ENCODE data around the gene NEK6. TPM values are rescaled to one million over a fixed set of nuclear protein-coding genes. Genes with fewer than 3 reads are reported as not detected.

Gene NEK6
- total and polyA plus RNA-seq, 8 donors, result 38.4 to 132 (median 45.0) TPM

DNA sequence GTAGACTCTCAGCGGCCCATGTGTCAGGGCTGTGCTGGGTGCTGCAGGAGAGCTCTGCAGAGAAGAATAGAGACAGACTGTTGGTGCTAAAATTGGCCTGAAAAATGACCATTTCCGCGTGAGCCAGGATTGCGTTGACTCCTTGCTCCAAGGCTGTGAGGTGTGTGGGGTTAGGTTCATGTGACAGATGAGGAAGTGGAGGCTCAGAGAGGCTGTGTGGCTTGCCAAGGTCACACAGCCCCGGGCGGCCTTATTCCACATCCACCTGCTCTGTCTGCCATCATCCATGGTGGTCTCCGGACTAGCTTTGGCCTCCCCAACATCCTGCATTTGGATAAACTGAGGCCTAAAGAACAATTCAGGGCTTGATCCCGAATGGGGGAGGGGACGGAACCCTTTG, 15.2 kb downstream of the NEK6 start:
- intact Hi-C loops (cut with DNase I), result no loop called here
- Histone ChIP-seq H3K9me3 (no peaks in the 10 kb centered on the region), H3K4me1 (peaks cover 30 to 97% of the 10 kb centered on the region in 2 donors), H3K27ac (peak overlapping the region in 1 of 2 donors; percentile 0), H3K4me3 (no peak overlapping the region), H3K36me3 (peaks cover 0 to 29% of the 10 kb centered on the region in 2 donors), H3K27me3 (no peaks in the 10 kb centered on the region)
- no peak for ATAC-seq
- DNase-seq, result no peak
- TF ChIP-seq, protein P1, sequence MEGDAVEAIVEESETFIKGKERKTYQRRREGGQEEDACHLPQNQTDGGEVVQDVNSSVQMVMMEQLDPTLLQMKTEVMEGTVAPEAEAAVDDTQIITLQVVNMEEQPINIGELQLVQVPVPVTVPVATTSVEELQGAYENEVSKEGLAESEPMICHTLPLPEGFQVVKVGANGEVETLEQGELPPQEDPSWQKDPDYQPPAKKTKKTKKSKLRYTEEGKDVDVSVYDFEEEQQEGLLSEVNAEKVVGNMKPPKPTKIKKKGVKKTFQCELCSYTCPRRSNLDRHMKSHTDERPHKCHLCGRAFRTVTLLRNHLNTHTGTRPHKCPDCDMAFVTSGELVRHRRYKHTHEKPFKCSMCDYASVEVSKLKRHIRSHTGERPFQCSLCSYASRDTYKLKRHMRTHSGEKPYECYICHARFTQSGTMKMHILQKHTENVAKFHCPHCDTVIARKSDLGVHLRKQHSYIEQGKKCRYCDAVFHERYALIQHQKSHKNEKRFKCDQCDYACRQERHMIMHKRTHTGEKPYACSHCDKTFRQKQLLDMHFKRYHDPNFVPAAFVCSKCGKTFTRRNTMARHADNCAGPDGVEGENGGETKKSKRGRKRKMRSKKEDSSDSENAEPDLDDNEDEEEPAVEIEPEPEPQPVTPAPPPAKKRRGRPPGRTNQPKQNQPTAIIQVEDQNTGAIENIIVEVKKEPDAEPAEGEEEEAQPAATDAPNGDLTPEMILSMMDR (IDR thresholded peaks at IDR 0.05), result no peak

DNA sequence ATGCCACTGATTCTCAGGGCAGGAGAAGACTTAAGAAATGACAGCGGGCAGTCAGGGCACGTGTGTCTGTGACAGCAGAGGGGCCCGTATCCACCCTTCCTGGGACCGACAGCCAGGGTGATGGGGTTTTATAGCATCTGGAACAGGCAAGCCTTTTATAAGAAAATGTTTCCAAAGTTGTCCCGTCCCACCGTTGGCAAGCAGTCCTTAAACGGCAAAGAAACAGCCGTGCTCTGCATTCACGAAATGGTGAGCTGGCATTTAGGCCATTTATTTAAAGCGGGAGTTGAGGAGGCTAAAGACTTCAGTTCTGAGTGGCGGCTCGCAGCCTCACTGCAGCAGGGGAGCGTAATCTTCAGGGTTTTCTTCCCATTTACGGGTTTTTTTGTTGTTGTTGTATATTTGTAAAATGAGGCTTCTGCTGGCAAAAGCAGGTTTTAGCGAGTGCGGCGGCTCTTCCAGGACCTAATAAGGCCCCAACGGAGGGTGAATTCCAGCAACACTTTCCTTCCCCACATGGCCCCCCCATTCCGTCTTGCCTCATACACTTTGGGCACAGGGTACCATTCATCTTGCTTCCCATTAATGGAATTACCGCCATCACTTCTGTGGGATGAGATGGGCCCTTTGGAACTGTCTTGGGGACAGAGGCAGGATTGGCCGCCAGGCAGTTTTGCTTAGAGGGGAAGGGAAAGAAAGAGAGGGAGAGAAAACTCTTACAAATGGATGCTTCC, 15.8 kb downstream of the NEK6 start:
- Histone ChIP-seq H3K9me3 (no peaks in the 10 kb centered on the region), H3K4me1 (peaks cover 26 to 97% of the 10 kb centered on the region in 2 donors), H3K27me3 (no peaks in the 10 kb centered on the region), H3K4me3 (no peak overlapping the region), H3K27ac (no peak overlapping the region), H3K36me3 (peaks cover 0 to 29% of the 10 kb centered on the region in 2 donors)
- DNase-seq (no peak), ATAC-seq (no peak)
- TF ChIP-seq, protein P1 (IDR thresholded peaks at IDR 0.05), result no peak
- intact Hi-C loops (cut with DNase I), result no loop called here

DNA sequence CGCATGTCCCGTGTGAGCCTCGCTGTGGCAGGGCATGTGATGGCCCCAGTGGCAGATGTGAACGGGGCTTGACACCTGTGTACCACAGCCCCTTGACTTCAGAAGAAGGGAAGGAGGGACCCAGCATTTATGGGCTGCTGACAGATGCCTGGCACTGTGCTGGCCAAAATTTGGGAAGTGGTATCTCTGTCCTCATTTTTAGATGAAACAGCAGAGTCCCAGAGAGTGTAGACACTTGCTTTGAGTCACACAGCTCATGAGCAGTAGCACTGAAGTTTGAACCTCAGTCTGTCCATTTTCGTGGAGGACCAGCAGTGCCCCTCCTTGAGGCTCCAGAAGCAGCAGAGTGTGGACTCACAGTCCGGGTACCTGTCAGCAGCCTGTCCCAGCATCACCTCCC, 16.5 kb downstream of the NEK6 start:
- DNase-seq, result no peak
- H3K36me3 ChIP-seq, result peaks cover 0 to 25% of the 10 kb centered on the region in 2 donors
- ATAC-seq, result no peak
- peaks cover 31 to 97% of the 10 kb centered on the region in 2 donors for H3K4me1 ChIP-seq
- intact Hi-C loops (cut with DNase I), result no loop called here
- TF ChIP-seq, protein P1 (IDR thresholded peaks at IDR 0.05), result no peak
- H3K27me3 ChIP-seq, result no peaks in the 10 kb centered on the region
- H3K27ac ChIP-seq, result peak overlapping the region in 1 of 2 donors; percentile 50
- no peak overlapping the region for H3K4me3 ChIP-seq
- no peaks in the 10 kb centered on the region for H3K9me3 ChIP-seq

DNA sequence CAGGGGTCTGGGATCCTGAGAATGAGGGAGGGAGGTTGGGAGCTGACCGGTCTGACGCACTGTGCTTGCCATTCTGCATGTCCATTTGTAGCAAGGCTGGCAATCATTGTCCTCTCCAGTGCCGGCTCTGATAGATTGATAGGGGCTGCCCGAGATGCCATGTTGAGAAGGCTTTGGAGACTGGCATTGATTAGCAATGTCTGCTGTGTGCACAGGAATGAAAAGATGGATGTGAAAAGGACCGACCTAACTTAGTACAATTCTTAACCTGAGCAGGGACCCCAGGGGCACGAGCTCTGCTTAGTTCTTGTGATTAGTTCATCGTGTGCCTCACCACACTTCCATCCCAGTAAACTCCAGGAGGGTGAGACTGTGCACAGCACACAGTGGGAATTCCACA, 17.0 kb downstream of the NEK6 start:
- Histone ChIP-seq H3K27ac (peak overlapping the region in 1 of 2 donors; percentile 50), H3K27me3 (no peaks in the 10 kb centered on the region), H3K36me3 (peaks cover 0 to 23% of the 10 kb centered on the region in 2 donors), H3K9me3 (no peaks in the 10 kb centered on the region), H3K4me1 (peaks cover 35 to 97% of the 10 kb centered on the region in 2 donors), H3K4me3 (no peak overlapping the region)
- DNase-seq, result no peak
- TF ChIP-seq, protein P1 (IDR thresholded peaks at IDR 0.05), result no peak
- intact Hi-C loops (cut with DNase I), result no loop called here
- ATAC-seq, result no peak

DNA sequence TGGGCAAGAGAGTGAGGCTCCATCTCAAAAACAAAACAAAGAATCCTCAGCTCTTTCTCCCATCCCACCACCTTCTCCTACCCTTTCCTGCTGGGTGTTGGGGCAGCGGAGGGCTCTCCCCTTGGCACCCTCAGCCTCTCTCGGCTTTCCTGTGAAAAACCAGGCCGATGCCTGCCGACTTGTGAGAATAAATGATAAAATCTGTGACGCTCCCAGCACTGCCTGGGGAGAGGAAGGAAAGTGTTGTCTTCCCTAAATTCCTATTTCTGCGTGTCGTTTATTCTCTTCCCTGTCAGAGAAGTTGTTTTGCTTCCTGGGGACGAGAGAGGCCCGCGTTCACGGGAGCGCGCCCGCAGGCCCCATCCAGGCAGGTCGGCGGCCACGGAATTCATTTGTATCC, 19.7 kb downstream of the NEK6 start:
- TF ChIP-seq, protein P1 (IDR thresholded peaks at IDR 0.05), result no peak
- Histone ChIP-seq H3K27ac (peak overlapping the region in 1 of 2 donors; percentile 30), H3K4me3 (no peak overlapping the region), H3K9me3 (no peaks in the 10 kb centered on the region), H3K27me3 (no peaks in the 10 kb centered on the region), H3K36me3 (peaks cover 0 to 3% of the 10 kb centered on the region in 2 donors), H3K4me1 (peaks cover 43 to 97% of the 10 kb centered on the region in 2 donors)
- intact Hi-C loops (cut with DNase I), result no loop called here
- DNase-seq (no peak), ATAC-seq (no peak)

Data from left lung (tissue), 10 donors.